H9 (cell line): ENCODE measurements around the gene NEGR1. TPM values are rescaled to one million over a fixed set of nuclear protein-coding genes. Genes with fewer than 3 reads are reported as not detected.

Experiments
- DNase-seq: peaks from one replicate; pipeline ENCODE4 v3.0.0-alpha.2; 2017
- H2AFZ ChIP-seq: one replicate; pipeline ENCODE4 v1.6.1; 2013; ENCODE audit warnings: mild to moderate bottlenecking, low read length, control low read depth, moderate library complexity
- H2AK5ac ChIP-seq: 2 replicates; pipeline ENCODE4 v1.6.1; 2013; ENCODE audit warnings: low read length, control low read depth, mixed read lengths; ENCODE audit not compliant: insufficient read length
- H2BK120ac ChIP-seq: one replicate; pipeline ENCODE4 v1.6.1; 2013; ENCODE audit warnings: low read depth, mild to moderate bottlenecking, low read length, control low read depth, inconsistent platforms; ENCODE audit not compliant: poor library complexity, severe bottlenecking
- H2BK12ac ChIP-seq: 2 replicates; pipeline ENCODE4 v1.6.1; 2013; ENCODE audit warnings: low read length, control low read depth, mixed read lengths, low read depth; ENCODE audit not compliant: insufficient read length
- H2BK15ac ChIP-seq: 2 replicates; pipeline ENCODE4 v1.6.1; 2013; ENCODE audit warnings: low read depth, low read length, control low read depth
- H2BK20ac ChIP-seq: one replicate; pipeline ENCODE4 v1.6.1; 2013; ENCODE audit warnings: low read depth, mild to moderate bottlenecking, low read length, control low read depth, inconsistent platforms; ENCODE audit not compliant: poor library complexity, severe bottlenecking
- H2BK5ac ChIP-seq: 2 replicates; pipeline ENCODE4 v1.6.1; 2013; ENCODE audit warnings: low read length, control low read depth, mixed read lengths; ENCODE audit not compliant: insufficient read length
- H3K14ac ChIP-seq: 2 replicates; pipeline ENCODE4 v1.6.1; 2013; ENCODE audit warnings: low read length, control low read depth; ENCODE audit not compliant: insufficient read depth
- H3K18ac ChIP-seq: 2 replicates; pipeline ENCODE4 v1.6.1; 2013; ENCODE audit warnings: low read depth, mild to moderate bottlenecking, mixed read lengths, low read length, control low read depth; ENCODE audit not compliant: insufficient read length
- H3K23ac ChIP-seq: 2 replicates; pipeline ENCODE4 v1.6.1; 2013; ENCODE audit warnings: low read length, control low read depth, mixed read lengths, low read depth; ENCODE audit not compliant: insufficient read length
- H3K23me2 ChIP-seq: 2 replicates; pipeline ENCODE4 v1.6.1; 2013; ENCODE audit warnings: low read depth, mild to moderate bottlenecking, mixed read lengths, low read length, control low read depth; ENCODE audit not compliant: insufficient read length, poor library complexity, severe bottlenecking
- H3K27ac ChIP-seq: 2 replicates; pipeline ENCODE4 v1.5.1; 2013; ENCODE audit warnings: low read length, control low read depth, mixed read lengths, low read depth; ENCODE audit not compliant: insufficient read length
- H3K27me3 ChIP-seq: 2 replicates; pipeline ENCODE4 v1.6.1; 2013; ENCODE audit warnings: low read length, control low read depth, inconsistent platforms; ENCODE audit not compliant: insufficient read depth
- H3K4ac ChIP-seq: 2 replicates; pipeline ENCODE4 v1.6.1; 2013; ENCODE audit warnings: low read depth, mild to moderate bottlenecking, control low read depth, inconsistent platforms, low read length, moderate library complexity
- H3K4me1 ChIP-seq: 2 replicates; pipeline ENCODE4 v1.6.1; 2013; ENCODE audit warnings: low read length, control low read depth, inconsistent platforms; ENCODE audit not compliant: insufficient read depth
- H3K4me2 ChIP-seq: 2 replicates; pipeline ENCODE4 v1.6.1; 2013; ENCODE audit warnings: low read length, control low read depth, mixed read lengths; ENCODE audit not compliant: insufficient read length, insufficient read depth
- H3K56ac ChIP-seq: 2 replicates; pipeline ENCODE4 v1.6.1; 2013; ENCODE audit warnings: low read depth, mild to moderate bottlenecking, mixed read lengths, low read length, control low read depth; ENCODE audit not compliant: insufficient read length
- H3K79me1 ChIP-seq: 2 replicates; pipeline ENCODE4 v1.6.1; 2013; ENCODE audit warnings: low read depth, mild to moderate bottlenecking, moderate library complexity, low read length, control low read depth, inconsistent platforms; ENCODE audit not compliant: insufficient read depth, poor library complexity, severe bottlenecking
- H3K79me2 ChIP-seq: 2 replicates; pipeline ENCODE4 v1.6.1; 2013; ENCODE audit warnings: low read length, control low read depth, inconsistent platforms; ENCODE audit not compliant: insufficient read depth
- H3K9ac ChIP-seq: 2 replicates; pipeline ENCODE4 v1.6.1; 2013; ENCODE audit warnings: low read length, control low read depth, mixed read lengths; ENCODE audit not compliant: insufficient read length; ENCODE audit errors: extremely low read depth
- H3K9me3 ChIP-seq: one replicate; pipeline ENCODE4 v1.6.1; 2013; ENCODE audit warnings: low read depth, low read length, inconsistent platforms; ENCODE audit not compliant: control insufficient read depth
- H3T11ph ChIP-seq: one replicate; pipeline ENCODE4 v1.6.1; 2013; ENCODE audit warnings: mild to moderate bottlenecking, low read length, control low read depth, inconsistent platforms
- H4K20me1 ChIP-seq: one replicate; pipeline ENCODE4 v1.6.1; 2013; ENCODE audit not compliant: control insufficient read depth, insufficient read length, insufficient read depth
- H4K5ac ChIP-seq: 2 replicates; pipeline ENCODE4 v1.6.1; 2013; ENCODE audit warnings: low read depth, mild to moderate bottlenecking, mixed read lengths, low read length, control low read depth; ENCODE audit not compliant: insufficient read length
- H4K8ac ChIP-seq: replicated peaks from 2 replicates; pipeline ENCODE4 v1.6.1; 2013; ENCODE audit warnings: low read length, control low read depth, mixed read lengths, low read depth; ENCODE audit not compliant: insufficient read length
- H4K91ac ChIP-seq: 2 replicates; pipeline ENCODE4 v1.6.1; 2013; ENCODE audit warnings: low read depth, mild to moderate bottlenecking, moderate library complexity, mixed read lengths, low read length, control low read depth; ENCODE audit not compliant: insufficient read length
- H3K27ac Mint-ChIP-seq, 3 experiments: 2 replicates in 2 of 3; 3 replicates in 1 of 3; pipeline ENCODE4 v1.8.0; 2020 to 2021; ENCODE audit warnings: mixed read lengths in 3 of 3, mild to moderate bottlenecking in 1 of 3, moderate library complexity in 1 of 3
- H3K27me3 Mint-ChIP-seq: 2 replicates; pipeline ENCODE4 v1.8.0; 2021; ENCODE audit warnings: low read depth, mild to moderate bottlenecking, moderate library complexity, mixed read lengths
- H3K36me3 Mint-ChIP-seq, 3 experiments: 2 replicates in 2 of 3; 3 replicates in 1 of 3; pipeline ENCODE4 v1.8.0; 2020 to 2021; ENCODE audit warnings: low read depth in 3 of 3, mixed read lengths in 3 of 3; ENCODE audit not compliant: insufficient read depth in 1 of 3
- H3K4me1 Mint-ChIP-seq, 2 experiments: 2 replicates each; pipeline ENCODE4 v1.8.0; 2020; ENCODE audit warnings: mixed read lengths in 2 of 2
- H3K4me3 Mint-ChIP-seq, 2 experiments: 2 replicates in 1 of 2; 3 replicates in 1 of 2; pipeline ENCODE4 v1.8.0; 2020 to 2021; ENCODE audit warnings: mild to moderate bottlenecking in 2 of 2, mixed read lengths in 2 of 2, moderate library complexity in 1 of 2
- H3K9me3 Mint-ChIP-seq, 2 experiments: 2 replicates in 1 of 2; 3 replicates in 1 of 2; pipeline ENCODE4 v1.8.0; 2020; ENCODE audit warnings: mild to moderate bottlenecking in 2 of 2, mixed read lengths in 2 of 2, moderate library complexity in 1 of 2
- CTCF ChIP-seq: fragments of 200-600 bp; sonication (generic); conservative IDR thresholded peaks from 3 replicates; pipeline ENCODE4 v1.8.0; 2021; ENCODE audit warnings: antibody characterized with exemption, mild to moderate bottlenecking
- WGBS: extraction: QIAGEN DNeasy Blood & Tissue Kit; methylation state at CpG from one replicate; pipeline ENCODE4 v1.1.7; 2013; ENCODE audit warnings: missing lambda C conversion rate, low lambda C conversion rate, mixed read lengths; ENCODE audit not compliant: insufficient read length; ENCODE audit errors: extremely low coverage; 5-methylcytosine and 5-hydroxymethylcytosine counted together
- total RNA-seq: library from RNA; stranded (reverse); gene quantifications from 2 replicates; pipeline ENCODE4 v1.2.1, GENCODE V29; 2021

NEGR1 gene
- total RNA-seq, 1 experiment from 2014 or later = 0.13 TPM

- Histone ChIP-seq H3K79me1 (no peaks in the 10 kb centered on the region), H2BK120ac (no peak overlapping the region), H3K27me3 (no peaks in the 10 kb centered on the region), H3K9ac (no peak overlapping the region), H3K4me1 (no peaks in the 10 kb centered on the region), H4K5ac (no peak overlapping the region), H3K23me2 (no peaks in the 10 kb centered on the region), H2BK12ac (no peak overlapping the region), H4K20me1 (no peaks in the 10 kb centered on the region), H3K4ac (no peak overlapping the region), H3K79me2 (no peaks in the 10 kb centered on the region), H3T11ph (no peak overlapping the region), H2BK20ac (no peak overlapping the region), H4K91ac (no peak overlapping the region), H2AFZ (no peak overlapping the region), H3K4me2 (no peak overlapping the region), H3K9me3 (no peaks in the 10 kb centered on the region), H2BK15ac (no peak overlapping the region), H2BK5ac (no peak overlapping the region), H3K27ac (no peak overlapping the region), H3K56ac (no peak overlapping the region), H3K14ac (no peak overlapping the region), H3K18ac (no peak overlapping the region), H4K8ac (no peak overlapping the region), H3K23ac (no peak overlapping the region), H2AK5ac (no peak overlapping the region)
- no peak overlapping the region for H3K4me3 Mint-ChIP-seq
- DNase-seq = no peak
- H3K27me3 Mint-ChIP-seq = no peaks in the 10 kb centered on the region
- no peaks in the 10 kb centered on the region for H3K4me1 Mint-ChIP-seq
- no CpG with 5 or more reads among the region's 1 CpG for WGBS
- TF ChIP-seq CTCF = no peak
- H3K9me3 Mint-ChIP-seq = no peaks in the 10 kb centered on the region
- H3K27ac Mint-ChIP-seq = no peak overlapping the region
- no peaks in the 10 kb centered on the region for H3K36me3 Mint-ChIP-seq
Measured at GRCh38 chr1:71695821-71696220, 586.5 kb downstream of the NEGR1 start.
